Midbrain (tissue), 1 donor: Measurements from ENCODE around the gene RBM26.

Source experiments
- DNase-seq: peaks from one replicate; lab custom pipeline; 2025; lab: John Stamatoyannopoulos, UW

Gene RBM26

DNA sequence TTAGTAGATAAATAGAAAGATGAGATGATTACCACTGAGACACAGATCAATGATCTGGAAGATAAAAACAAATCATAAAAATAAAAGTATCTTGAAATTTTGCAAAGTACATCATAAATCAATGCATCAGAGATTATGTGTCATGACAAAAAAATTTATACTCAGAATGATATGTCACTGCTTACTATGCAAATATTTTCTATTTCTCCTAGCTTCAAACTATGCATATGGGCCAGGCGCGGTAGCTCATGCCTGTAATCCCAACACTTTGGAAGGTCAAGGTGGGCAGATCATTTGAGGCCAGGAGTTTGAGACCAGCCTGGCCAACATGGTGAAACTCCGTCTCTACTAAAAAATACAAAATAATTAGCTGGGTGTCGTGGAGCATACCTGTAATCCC is 17.3 kb upstream of the RBM26 start:
- DNase-seq: no peak

DNA sequence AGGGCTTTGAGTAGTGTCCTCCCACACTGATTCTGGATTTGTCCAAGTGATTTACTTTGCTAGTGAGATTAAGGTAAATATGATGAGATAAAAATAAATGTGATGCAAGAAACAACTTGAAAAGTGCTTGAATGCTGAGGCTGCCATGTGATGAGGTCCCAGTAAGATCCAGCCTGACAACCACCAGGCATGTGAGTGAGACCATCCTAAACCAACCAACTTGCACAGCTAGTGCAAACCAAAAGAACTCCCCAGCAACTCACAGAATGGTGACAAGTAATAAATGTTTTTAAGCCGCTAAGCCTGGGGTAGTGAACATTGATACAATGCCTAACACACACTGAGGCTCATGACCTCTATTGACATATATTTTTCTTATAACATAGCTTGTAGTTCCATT is 13.3 kb upstream of the RBM26 start:
- DNase-seq: no peak

DNA sequence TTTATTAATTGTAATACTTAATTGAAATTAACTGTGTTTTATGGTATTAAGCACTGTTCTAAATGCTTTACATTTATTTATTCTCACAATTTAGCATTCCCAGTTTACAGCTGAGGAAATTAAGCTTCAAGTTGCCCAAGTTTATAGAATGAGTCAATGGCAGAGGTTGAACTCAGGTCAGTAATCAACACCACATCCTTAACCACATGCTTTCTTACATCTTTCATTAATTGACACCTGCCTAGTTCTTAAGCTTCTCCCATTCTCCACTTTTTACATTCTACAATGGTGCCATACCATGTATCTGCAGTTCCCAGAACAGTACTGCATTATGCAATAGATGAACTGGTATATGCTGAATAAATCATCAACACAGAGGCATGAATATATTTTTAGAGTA is 11.7 kb upstream of the RBM26 start:
- DNase-seq: no peak

DNA sequence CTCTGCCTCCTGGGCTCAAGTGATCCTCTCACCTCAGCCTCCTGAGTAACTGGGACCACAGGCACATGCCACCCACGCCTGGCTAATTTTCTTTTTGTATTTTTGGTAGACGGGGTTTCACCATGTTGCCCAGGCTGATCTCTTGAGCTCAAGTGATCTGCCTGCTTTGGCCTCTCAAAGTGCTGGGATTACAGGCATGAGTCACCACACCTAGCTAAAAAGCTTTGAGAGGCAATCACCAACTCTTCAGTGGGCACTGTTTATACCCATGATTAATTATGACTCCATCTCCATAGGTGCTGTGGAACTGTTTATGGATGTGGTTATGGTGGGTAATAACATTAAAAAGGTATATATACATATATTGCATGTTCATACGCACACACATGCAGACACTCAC is 7.5 kb upstream of the RBM26 start:
- DNase-seq: no peak

DNA sequence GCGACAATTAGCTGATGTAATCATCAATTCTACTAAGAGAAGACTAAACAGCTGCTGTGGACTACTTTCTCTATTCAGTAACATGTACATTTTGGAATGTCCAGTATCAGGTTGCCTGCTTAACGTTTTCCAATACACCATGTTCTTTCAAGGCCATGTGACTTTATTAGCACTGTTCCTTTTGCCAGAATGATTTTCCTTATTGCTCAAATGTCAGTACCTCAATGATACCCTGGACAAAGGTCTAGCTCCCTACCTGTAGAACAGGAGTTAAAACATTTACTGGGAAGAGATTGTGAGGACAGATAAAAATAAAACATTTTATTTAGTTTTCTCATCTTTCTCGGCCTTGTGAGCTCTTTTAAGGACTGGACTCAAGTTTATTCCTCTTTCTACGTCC is 3.8 kb upstream of the RBM26 start:
- DNase-seq: no peak

DNA sequence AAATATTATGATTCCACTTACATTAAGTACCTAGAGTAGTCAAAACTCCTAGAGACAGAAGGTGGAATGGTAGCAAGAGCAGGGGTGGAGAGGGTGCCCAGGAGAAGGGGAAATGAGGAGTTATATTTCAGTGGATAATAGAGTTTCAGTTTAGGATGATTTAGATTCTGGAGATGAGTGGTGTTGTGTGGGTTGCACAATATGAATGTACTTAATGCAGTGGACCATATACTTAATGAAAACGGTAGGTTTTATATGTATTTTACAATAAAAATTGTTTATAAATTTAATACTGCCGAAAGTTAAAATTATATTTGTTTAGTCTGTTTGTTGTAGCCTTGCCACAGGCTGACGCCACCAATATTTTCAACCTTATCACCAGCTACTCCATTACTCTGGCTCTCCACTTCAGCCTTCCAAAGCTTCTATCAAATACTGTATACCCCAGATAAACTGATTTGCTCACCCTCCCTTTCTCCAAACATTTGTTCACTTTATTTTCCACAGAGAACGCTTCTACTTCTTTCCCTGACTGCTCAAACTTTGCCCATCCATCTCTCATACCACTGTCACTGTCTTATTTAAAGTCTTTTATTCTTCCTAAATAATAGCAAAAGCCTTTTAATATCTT is 1.4 kb upstream of the RBM26 start:
- no peak for DNase-seq

DNA sequence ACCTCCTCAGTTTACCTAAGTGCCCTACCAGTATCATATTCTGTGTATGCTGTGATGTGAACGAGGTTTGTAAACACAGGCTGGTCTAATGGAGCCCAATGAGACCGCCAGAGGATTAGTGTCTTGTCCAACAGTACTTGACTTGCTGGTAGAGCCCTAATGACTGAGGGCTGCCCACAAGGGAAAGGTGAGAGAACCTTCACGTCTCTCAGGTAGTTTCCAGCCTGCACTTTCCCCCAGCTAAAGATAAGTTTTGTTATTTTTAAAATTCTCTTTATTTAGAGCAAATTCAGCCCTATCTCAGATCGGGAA is 498 bp upstream of the RBM26 start:
- DNase-seq: no peak

DNA sequence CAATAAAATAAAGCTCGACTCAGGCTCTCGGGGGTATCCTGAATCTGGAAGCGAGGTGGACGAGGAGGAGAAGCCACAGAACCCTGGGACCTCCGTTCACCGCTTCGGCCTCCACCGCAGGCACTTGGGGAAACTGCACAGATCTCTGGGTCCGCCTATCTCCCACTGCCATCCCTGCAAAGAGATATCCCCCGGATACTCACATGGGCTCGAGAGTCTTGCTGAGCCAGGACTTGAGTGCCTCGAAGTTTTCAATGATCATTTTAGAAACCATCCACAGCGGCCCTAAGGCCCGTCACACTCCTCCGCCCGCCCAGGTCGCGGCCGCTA is 589 bp downstream of the RBM26 start:
- DNase-seq: no peak

DNA sequence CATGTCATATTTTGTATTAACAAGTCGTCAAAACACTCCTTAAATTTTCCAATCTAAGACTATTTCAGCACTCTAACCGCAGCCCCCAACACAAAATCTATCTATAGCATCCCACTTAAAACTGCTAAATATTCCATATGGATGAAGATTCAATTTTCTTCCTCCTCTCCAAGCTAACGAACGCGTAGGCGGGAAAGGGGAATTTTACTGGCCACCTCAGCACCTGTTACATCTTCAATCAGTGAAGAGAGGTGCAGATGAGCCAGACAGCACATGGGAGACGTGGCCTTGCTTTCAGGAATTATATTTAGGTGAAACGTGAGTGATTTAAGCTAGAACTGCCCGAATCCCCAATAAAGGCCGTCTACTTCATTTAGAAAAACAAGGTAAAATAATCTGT is 1.1 kb downstream of the RBM26 start:
- DNase-seq: no peak

DNA sequence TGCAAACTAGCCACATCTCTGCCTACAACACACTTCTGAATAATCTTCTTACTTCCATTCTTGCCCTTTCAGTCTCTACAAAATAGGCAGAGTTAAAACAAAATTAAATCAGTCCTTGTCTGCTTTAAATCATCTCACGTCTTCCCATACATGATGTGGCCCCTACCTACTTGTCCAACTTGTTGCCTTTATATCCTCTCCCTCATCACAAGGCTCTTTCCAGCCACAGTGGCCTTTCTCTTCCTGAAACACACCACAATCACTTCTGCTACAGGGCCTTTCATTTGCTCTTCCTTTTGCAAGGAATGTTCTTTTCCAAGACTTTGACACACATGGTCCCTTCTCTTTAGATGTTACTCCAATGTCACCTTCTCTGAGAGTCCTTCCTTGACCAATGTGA is 1.7 kb downstream of the RBM26 start:
- no peak for DNase-seq

DNA sequence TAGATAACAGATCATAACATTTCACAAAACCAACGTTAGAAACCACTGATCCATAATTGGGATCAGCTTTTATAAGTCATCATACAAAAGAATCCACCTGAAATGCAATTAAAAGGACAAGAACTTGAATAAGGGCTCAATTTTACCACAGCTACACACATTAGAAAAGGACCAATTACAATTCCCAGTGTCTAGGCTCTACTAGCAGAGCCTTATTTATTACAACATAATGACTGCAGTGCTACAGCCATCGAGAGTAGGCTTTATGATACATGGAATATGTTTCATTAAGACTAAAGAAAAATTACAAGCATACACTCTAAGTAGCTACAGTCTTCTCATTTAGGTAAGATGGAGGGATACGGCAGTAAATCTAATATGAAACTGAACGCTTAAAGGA is 2.9 kb downstream of the RBM26 start:
- no peak for DNase-seq

DNA sequence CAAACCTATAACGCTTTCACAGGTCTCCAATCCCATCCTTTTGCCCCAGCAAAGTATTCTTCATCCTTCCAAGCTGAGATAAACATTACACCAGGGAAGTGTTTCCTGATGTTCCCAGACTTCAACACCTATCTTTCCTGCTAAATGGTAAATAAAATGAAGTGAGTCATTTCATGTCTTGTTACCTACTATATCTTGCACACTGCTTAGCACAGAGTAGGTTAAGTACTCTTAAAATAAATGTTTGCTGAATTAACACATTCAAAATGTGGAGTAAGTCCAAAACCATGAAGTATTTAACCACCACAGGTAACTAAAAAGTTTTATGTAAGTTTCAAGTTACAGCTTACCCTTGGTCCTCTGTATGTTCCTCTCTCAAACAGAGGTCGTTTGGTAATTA is 3.4 kb downstream of the RBM26 start:
- no peak for DNase-seq

DNA sequence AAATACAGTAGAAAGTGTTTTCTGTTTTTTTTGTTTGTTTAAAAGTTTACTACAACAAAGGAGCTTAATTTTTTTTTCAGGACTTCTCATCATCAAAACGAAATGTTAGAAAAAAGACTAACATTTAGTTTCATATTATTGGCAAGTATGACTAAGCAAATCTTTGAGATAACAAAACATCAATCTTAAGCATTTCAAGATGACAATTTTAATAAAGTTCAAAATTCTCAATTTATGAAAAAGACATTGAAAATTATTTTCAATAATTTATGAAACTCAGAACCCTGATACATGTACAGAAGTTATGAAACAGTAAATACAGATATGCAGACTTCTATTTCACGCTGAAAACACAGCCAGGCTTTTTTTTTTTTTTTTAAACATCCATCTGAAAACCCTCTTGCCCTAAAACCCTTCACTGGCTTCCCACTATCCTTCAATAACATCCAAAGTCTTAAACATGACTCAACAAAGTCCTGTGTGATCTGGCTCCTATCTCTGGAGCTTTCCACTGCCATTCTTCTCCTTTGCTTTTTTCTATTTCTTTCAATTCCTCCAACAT is 3.9 kb downstream of the RBM26 start:
- no peak for DNase-seq

DNA sequence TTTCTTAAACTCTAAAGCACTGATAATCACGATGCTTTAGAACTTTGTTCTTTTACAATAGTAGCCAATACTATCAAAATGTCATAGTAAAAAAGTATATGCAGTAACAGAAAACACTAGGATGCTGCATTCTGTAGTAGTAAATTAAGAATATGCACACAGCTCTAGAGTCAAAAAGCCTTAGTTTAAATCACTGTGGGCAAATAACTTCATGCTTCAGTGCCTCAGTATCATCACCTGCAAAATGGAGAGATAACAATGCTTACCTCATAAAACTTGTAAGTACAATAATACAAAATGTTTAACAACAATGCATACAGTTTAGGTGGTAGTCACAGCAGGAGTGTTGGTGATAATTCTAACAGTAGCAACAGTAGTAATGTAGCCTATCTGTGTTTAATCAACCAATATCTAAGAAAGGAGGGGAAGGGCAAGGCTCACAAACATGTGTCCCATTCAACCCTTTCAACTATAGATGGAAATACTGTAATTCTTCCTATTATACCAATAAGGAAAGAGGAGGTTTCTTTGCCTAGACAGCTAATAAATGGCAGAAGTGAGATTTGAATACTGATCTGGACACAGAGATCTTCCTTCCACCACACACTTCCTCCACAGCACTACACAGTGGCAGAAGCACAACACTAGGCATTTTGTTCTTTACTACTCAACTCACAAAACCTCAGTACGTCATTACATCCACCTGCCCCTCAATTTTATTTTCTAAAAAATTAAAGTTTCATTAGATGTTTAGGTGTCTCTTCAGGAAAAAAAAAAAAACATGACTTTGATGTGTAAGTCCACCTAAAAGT is 4.6 kb downstream of the RBM26 start:
- no peak for DNase-seq

DNA sequence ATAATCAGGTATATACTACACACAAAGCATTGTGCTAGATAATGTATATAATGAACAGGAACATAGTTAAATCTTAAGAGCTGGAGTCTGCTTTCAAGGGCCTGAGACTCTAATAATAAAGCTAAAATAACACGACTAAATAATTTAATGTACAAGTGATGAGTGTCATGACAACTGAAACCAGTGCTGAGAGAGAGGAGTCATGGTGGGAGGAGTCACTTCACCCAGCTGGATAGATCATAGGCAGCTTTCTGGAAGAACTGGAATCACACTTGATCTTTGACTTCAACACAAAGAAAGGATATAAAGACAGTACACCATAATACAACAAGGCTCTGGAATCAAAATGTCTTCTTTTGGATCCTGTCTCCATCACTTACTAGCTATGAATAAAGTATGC is 7.1 kb downstream of the RBM26 start:
- no peak for DNase-seq

DNA sequence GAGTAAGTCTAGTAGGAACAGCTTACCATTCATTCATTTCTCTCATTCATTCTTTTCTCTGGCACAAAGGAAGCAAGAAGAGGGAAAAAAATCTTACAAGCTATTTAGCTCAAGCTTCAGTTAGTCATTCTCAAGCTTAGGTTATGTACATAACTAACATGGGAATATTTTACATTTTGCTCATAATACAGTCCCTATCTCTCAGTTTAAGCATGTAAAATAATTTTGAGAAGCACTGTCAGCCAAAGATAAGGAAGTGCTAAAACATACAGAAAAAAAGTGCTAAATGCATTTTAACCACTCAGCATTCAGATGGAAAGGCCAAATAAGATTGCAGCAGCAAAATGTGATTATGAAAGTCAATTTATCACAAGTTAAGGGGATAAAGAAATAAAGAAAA is 7.9 kb downstream of the RBM26 start:
- no peak for DNase-seq

DNA sequence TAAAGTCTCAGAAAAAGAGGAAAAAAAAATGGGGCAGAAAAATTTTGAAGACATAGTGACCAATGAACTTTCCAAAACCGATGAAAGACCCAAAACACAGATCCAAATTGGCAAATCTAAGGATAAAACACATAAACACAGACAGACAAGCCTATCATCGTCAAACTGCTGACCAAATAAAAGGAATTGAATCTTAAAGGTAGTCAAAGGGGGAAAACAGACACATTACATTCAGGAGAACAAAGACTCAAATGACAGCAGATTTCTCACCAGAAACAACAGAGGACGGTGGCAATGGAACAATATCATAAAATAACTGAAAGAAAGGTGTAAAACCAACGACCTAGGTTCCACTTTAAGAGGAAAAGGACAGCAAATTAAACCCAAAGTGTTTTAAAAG is 10.2 kb downstream of the RBM26 start:
- no peak for DNase-seq

DNA sequence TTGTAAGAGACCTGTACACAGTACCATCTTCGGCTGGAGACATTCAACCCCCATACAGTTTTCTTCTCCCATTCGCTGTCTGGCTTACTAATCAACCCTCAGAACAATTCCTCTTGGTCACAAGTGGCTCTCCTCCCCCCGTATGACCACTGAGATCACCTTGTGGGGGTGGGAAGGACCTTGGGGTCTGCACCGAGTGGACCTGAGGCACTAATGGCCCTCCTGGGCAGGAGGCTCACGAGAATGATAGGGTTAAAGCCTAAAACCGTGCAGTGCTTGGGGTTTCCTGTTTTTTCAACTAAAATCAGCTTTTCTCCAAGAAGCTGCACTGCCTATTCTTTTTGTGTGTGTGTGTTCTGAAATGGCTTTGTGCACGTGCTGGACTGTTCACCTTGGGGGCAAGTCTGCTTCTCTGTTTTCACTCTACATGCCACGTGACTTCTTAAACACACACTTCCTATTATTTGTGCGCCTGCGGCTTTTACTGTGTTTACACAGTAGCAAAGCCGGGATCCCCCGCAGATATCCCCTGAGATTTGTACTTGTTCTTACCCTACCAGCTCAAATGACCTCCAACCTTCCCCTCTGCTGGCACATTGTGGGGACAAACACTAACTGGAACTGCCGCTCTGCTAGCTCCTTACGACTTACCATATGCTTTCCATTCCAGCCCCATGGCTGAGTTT is 12.3 kb downstream of the RBM26 start:
- no peak for DNase-seq

DNA sequence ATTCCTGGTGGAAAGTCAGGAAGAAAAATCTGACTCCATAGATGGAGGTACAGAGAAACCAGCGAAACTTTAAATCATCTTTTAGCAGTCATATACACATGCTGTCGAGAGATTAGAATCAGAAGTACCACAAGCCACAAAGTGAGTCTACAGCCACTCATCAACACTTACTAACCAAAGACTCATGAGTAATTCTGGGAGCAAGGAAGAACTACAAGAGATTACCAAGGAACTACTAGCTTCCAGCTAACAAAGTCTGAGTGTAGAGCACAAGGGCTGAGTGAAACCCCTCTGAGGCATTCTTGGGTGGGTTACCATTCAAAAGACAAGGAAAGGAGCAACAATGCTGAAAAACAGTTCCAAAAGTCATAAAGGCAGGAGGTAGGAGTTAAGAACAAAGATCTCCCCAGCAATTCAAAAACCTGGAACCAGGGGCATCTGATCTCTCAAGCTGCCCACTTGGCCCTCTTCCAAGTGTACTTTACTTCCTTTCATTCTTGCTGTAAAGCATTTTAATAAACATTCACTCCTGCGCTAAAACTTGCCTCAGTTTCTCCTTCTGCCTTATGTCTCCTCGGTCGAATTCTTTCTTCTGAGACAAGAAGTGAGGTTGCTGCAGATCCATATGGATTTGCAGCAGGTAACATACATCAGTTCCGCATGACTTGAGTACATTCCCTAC is 13.0 kb downstream of the RBM26 start:
- no peak for DNase-seq

DNA sequence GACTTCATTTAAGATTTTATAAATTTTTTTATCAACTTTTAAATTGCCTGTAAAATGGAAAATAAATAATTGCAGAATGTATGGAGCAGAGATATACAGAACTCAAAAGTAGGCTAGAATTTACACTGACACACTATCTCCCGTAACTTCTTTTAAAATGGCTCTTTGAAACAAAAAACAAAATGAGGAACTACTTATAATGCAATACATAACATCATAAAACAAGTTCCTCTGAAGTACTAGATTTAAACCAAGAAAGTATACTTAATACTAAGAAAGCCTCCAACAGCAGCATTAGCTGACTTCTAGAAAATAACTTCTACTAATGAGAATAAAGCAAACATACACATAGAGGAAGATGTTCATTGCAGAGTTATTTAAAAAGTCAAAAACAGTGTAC is 17.0 kb downstream of the RBM26 start:
- DNase-seq: no peak

DNA sequence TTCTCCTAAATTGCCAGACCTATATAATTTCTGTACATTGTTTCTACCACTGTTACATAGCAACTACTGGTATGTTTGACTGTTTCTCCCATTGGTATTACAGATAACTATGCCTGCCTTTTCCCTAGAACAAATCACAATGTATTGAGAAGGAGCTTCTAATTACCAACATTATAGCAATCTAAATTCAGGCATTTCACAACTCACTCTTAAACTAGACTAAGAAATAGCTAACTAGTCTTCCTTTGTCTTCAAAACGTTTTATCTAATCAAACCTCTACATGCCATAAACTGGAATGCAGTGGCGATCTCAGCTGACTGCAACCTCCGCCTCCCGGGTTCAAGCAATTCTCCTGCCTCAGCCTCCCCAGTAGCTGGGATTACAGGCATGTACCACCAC is 18.2 kb downstream of the RBM26 start:
- DNase-seq: no peak

DNA sequence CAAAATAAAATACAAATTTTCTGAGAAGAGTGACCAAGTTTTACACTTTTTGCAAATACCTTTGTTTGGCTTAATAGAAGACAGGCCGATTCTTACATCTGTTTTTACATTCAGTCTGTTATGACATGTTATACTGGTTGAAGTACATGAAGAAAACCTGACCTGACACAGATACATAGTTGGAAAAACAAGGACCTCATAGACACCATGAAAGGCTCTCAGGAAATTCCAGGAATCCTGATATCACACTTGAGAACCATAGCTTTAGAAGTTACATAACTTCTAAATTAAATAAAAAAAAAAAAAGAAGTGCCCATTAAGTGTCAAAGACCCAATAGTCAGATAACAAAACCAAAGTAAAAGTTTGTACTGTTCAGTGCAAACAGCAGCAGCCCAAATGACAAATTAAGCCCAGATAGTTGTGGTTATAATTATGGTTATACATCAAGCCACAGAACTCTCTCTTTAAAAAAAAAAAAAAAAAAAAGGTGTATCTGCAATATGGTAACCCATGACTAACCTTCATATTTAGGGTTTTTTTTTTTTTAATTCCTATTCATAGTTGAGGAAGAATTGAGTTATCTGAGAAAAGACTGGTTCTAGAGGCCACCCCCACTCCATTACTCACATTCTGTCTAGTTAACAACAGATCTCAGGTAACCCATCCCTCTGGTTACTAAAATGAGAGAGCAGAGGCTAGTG is 19.8 kb downstream of the RBM26 start:
- DNase-seq: no peak
